ENCODE data around the gene SYCP2.

SYCP2 gene

GRCh38 chr20:59972037-59972801 lies 38.8 kb upstream of the SYCP2 start:
- TF ChIP-seq, protein P1, sequence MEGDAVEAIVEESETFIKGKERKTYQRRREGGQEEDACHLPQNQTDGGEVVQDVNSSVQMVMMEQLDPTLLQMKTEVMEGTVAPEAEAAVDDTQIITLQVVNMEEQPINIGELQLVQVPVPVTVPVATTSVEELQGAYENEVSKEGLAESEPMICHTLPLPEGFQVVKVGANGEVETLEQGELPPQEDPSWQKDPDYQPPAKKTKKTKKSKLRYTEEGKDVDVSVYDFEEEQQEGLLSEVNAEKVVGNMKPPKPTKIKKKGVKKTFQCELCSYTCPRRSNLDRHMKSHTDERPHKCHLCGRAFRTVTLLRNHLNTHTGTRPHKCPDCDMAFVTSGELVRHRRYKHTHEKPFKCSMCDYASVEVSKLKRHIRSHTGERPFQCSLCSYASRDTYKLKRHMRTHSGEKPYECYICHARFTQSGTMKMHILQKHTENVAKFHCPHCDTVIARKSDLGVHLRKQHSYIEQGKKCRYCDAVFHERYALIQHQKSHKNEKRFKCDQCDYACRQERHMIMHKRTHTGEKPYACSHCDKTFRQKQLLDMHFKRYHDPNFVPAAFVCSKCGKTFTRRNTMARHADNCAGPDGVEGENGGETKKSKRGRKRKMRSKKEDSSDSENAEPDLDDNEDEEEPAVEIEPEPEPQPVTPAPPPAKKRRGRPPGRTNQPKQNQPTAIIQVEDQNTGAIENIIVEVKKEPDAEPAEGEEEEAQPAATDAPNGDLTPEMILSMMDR (IDR thresholded peaks at IDR 0.05), result no peak
- Histone ChIP-seq H3K27me3 (no peaks in the 10 kb centered on the region), H3K27ac (no peak overlapping the region), H3K4me3 (no peak overlapping the region), H3K9me3 (no peaks in the 10 kb centered on the region), H3K4me1 (no peaks in the 10 kb centered on the region), H3K36me3 (no peaks in the 10 kb centered on the region)
- intact Hi-C loops (cut with DNase I; ENCODE audit: low total_unique reads), result no loop called here
- no peak for DNase-seq

DNA sequence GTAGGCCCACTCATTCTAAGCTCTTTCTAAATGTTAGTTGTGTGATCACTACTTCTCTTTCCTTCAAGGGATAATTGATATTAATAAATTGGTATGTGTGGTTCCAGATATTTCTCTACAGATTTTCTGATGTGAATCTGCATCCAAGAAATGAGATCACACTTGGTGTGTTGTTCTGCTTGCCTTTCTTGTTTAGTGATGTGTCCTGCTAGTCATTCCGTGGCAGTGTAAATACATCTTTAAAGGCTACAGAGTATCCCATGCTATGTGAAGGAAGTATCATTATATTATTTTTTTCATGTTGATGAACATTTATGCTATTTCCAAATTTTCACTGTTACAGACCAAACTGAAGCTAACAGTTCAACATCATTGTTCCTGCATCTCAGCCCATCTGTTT lies 38.0 kb upstream of the SYCP2 start:
- no peak overlapping the region for H3K27ac ChIP-seq
- TF ChIP-seq, protein P1 (IDR thresholded peaks at IDR 0.05), result no peak
- H3K9me3 ChIP-seq, result no peaks in the 10 kb centered on the region
- H3K4me3 ChIP-seq, result no peak overlapping the region
- H3K27me3 ChIP-seq, result no peaks in the 10 kb centered on the region
- no peaks in the 10 kb centered on the region for H3K36me3 ChIP-seq
- intact Hi-C loops (cut with DNase I; ENCODE audit: low total_unique reads), result no loop called here
- H3K4me1 ChIP-seq, result no peaks in the 10 kb centered on the region
- no peak for DNase-seq

GRCh38 chr20:59966428-59966827 lies 33.0 kb upstream of the SYCP2 start:
- H3K4me1 ChIP-seq, result no peaks in the 10 kb centered on the region
- intact Hi-C loops (cut with DNase I; ENCODE audit: low total_unique reads), result no loop called here
- no peaks in the 10 kb centered on the region for H3K9me3 ChIP-seq
- H3K27ac ChIP-seq, result no peak overlapping the region
- H3K36me3 ChIP-seq, result no peaks in the 10 kb centered on the region
- H3K4me3 ChIP-seq, result no peak overlapping the region
- no peak for DNase-seq
- no peaks in the 10 kb centered on the region for H3K27me3 ChIP-seq
- TF ChIP-seq, protein P1 (IDR thresholded peaks at IDR 0.05), result no peak

DNA sequence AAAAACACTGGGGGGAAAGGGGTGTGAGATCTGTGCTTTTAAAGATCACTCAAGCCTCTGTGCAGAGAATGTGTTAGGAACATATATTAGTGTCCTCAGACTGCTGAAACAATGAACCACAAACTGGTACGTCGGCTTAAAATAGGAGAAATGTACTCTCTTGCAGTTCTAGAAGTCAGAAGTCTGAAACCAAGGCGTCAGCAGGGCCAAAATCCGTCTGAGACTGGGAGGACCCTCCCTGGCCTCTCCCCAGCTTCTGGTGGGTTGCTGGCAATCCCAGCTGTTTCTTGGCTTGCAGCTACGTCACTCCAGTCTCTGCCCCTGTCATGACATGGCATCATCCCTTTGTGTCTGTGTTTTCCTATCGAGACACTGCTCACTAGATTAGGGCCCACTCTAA lies 28.7 kb upstream of the SYCP2 start:
- intact Hi-C loops (cut with DNase I; ENCODE audit: low total_unique reads), result no loop called here
- Histone ChIP-seq H3K9me3 (no peaks in the 10 kb centered on the region), H3K27me3 (no peaks in the 10 kb centered on the region), H3K27ac (no peak overlapping the region), H3K4me3 (no peak overlapping the region), H3K36me3 (peaks cover 0 to 15% (median 12%) of the 10 kb centered on the region in 3 donors), H3K4me1 (no peaks in the 10 kb centered on the region)
- no peak for DNase-seq
- TF ChIP-seq, protein P1 (IDR thresholded peaks at IDR 0.05), result no peak

- Histone ChIP-seq H3K36me3 (peaks cover 0 to 15% (median 12%) of the 10 kb centered on the region in 3 donors), H3K4me3 (no peak overlapping the region), H3K27me3 (no peaks in the 10 kb centered on the region), H3K27ac (no peak overlapping the region), H3K9me3 (no peaks in the 10 kb centered on the region), H3K4me1 (no peaks in the 10 kb centered on the region)
- intact Hi-C loops (cut with DNase I; ENCODE audit: low total_unique reads), result no loop called here
- TF ChIP-seq, protein P1 (IDR thresholded peaks at IDR 0.05), result no peak
- DNase-seq, result no peak
Measured at GRCh38 chr20:59961423-59961822, 28.0 kb upstream of the SYCP2 start.
